Mucosa of descending colon (tissue), 3 donors: ENCODE data around the gene IQGAP2. TPM values are rescaled to one million over a fixed set of nuclear protein-coding genes. Genes with fewer than 3 reads are reported as not detected.

Experiments
- ATAC-seq: fragments of 200-7000 bp; cut with Tn5 transposase; one replicate; pipeline ENCODE4 v1.9.1; 2020; ENCODE audit warnings: mild to moderate bottlenecking, moderate library complexity
- DNase-seq, 3 donors: peaks; one replicate each; pipeline ENCODE4 v3.0.0-alpha.2; 2020
- H3K36me3 ChIP-seq: fragments of 200-600 bp; one replicate; pipeline ENCODE4 v1.8.0; 2021; ENCODE audit warnings: low read depth, mild to moderate bottlenecking
- H3K4me1 ChIP-seq: fragments of 200-600 bp; one replicate; pipeline ENCODE4 v1.8.0; 2021; ENCODE audit warnings: low read depth, mild to moderate bottlenecking
- H3K4me3 ChIP-seq: fragments of 200-600 bp; one replicate; pipeline ENCODE4 v1.8.0; 2021; ENCODE audit warnings: mild to moderate bottlenecking
- H3K9me3 ChIP-seq: fragments of 200-600 bp; one replicate; pipeline ENCODE4 v1.8.0; 2021; ENCODE audit warnings: mild to moderate bottlenecking
- intact Hi-C, 2 donors: fragments of 100-400 bp; cut with DNase I in 1 of 2; cut with micrococcal nuclease in 1 of 2; formaldehyde crosslinking; loops; one replicate each; pipeline versions ENCODE4 v1.11.0 to v1.11.1; 2022; cut with DNase I, micrococcal nuclease
- total RNA-seq, 3 donors: library from RNA; stranded (reverse); fragmentation: NEBNext Ultra II Directional in 2 of 3; extraction: Animal tissue kit (Norgen Biotek cat#: 25700) in 2 of 3; gene quantifications; one replicate each; pipeline versions ENCODE4 v1.2.1 to v1.2.4, GENCODE V29; 2021 to 2023
- TF ChIP-seq, protein P1 (sequence below): fragments of 200-600 bp; IDR thresholded peaks from one replicate; pipeline ENCODE4 v1.8.0; 2022; ENCODE audit warnings: antibody characterized with exemption, mild to moderate bottlenecking
- donor health status: DM: no; HTN: no; CAD: no; lungs with moderate emphysema.
- donor health status: DM: no; HTN: no; CAD: no.
- donor health status: DM: no; HTN: yes; CAD: no.

The IQGAP2 gene
- total RNA-seq, 3 donors from 2014 or later, result 59.7 to 159 (median 84.8) TPM

GRCh38 chr5:76642390-76643040 is 239.4 kb downstream of the IQGAP2 start:
- H3K9me3 ChIP-seq, result no peaks in the 10 kb centered on the region
- intact Hi-C loops, result no loop called here
- H3K4me3 ChIP-seq, result no peak overlapping the region
- ATAC-seq (no peak), DNase-seq (no peak)
- no peaks in the 10 kb centered on the region for H3K36me3 ChIP-seq
- TF ChIP-seq, protein P1, sequence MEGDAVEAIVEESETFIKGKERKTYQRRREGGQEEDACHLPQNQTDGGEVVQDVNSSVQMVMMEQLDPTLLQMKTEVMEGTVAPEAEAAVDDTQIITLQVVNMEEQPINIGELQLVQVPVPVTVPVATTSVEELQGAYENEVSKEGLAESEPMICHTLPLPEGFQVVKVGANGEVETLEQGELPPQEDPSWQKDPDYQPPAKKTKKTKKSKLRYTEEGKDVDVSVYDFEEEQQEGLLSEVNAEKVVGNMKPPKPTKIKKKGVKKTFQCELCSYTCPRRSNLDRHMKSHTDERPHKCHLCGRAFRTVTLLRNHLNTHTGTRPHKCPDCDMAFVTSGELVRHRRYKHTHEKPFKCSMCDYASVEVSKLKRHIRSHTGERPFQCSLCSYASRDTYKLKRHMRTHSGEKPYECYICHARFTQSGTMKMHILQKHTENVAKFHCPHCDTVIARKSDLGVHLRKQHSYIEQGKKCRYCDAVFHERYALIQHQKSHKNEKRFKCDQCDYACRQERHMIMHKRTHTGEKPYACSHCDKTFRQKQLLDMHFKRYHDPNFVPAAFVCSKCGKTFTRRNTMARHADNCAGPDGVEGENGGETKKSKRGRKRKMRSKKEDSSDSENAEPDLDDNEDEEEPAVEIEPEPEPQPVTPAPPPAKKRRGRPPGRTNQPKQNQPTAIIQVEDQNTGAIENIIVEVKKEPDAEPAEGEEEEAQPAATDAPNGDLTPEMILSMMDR, result no peak
- H3K4me1 ChIP-seq, result no peaks in the 10 kb centered on the region

DNA sequence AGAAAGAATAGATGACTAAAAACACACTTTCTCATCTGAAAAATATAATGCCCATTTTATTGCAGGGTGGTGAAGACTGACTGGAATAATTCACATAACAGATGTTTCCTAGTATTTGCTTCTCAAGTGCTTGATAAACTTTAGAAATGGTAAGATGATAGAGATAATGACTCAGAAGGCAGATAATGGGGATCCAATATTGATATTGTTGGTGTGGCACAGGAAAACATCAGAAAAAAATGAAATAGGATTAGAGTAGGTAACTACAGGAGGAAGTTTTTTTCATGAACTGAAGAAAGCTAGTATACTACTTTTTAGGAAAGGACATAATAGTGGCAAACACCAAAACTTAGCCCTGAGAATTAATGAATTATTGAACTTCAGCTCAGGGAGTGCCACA is 240.3 kb downstream of the IQGAP2 start:
- H3K9me3 ChIP-seq, result peaks cover 5% of the 10 kb centered on the region
- TF ChIP-seq, protein P1, result no peak
- DNase-seq (no peak), ATAC-seq (no peak)
- H3K4me1 ChIP-seq, result no peaks in the 10 kb centered on the region
- intact Hi-C loops, result no loop called here
- H3K4me3 ChIP-seq, result no peak overlapping the region
- H3K36me3 ChIP-seq, result no peaks in the 10 kb centered on the region

DNA sequence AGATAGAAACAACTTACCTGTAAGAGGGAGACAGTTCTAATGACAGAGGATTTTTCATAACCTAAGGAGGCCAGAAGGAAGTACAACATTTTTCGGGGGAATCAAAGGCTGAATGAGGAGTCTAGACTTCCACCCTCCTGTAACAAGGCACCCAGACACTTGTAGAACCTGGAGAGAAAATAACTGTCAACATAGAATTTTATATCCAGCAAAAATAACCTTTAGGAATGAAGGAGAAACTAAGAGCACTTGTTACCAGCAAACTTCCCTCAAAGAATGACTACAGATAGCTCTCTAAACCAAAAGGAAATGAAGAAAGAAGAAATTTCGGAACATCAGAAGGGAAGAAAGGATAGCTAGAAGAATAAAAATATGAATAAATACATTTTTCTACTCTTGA is 246.1 kb downstream of the IQGAP2 start:
- H3K9me3 ChIP-seq, result peaks cover 15% of the 10 kb centered on the region
- H3K36me3 ChIP-seq, result no peaks in the 10 kb centered on the region
- TF ChIP-seq, protein P1, result no peak
- ATAC-seq, result no peak
- intact Hi-C loops, result no loop called here
- H3K4me1 ChIP-seq, result no peaks in the 10 kb centered on the region
- DNase-seq, result no peak
- H3K4me3 ChIP-seq, result no peak overlapping the region

- ATAC-seq (no peak), DNase-seq (no peak)
- H3K4me1 ChIP-seq, result no peaks in the 10 kb centered on the region
- H3K4me3 ChIP-seq, result no peak overlapping the region
- peaks cover 14% of the 10 kb centered on the region for H3K9me3 ChIP-seq
- intact Hi-C loops, result no loop called here
- TF ChIP-seq, protein P1, result no peak
- H3K36me3 ChIP-seq, result no peaks in the 10 kb centered on the region
Measured at GRCh38 chr5:76652809-76653414, 249.8 kb downstream of the IQGAP2 start.

DNA sequence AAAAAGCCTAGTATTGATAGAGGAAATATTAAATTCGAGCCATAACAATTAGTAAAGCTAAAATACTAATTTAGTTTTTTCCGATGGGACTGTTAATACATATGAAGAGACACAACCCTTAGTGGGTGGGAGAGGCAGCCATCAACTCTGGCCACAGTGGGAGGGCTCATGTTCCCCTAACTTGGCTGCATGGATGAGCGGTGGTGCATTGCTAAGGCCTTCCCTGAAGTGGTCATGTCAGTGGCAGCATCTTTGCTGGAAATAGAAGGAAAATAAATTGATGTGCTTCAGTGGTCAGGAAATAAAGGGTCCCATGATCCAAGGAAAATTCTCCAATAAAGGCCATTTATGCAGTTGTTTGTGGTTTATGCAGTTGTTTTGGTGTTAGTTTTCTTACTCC is 254.0 kb downstream of the IQGAP2 start:
- Histone ChIP-seq H3K9me3 (no peaks in the 10 kb centered on the region), H3K36me3 (no peaks in the 10 kb centered on the region), H3K4me3 (no peak overlapping the region), H3K4me1 (no peaks in the 10 kb centered on the region)
- ATAC-seq, result no peak
- DNase-seq, result no peak
- TF ChIP-seq, protein P1, result no peak
- intact Hi-C loops, result no loop called here
